Keratinocyte (primary cell): Measurements from ENCODE around the gene KCND2.

ENCODE experiments used
- CTCF ChIP-seq, 3 experiments: IDR thresholded peaks in 1 of 3; conservative IDR thresholded peaks in 1 of 3; optimal IDR thresholded peaks in 1 of 3; 2 replicates in 2 of 3; 3 replicates in 1 of 3; pipeline versions ENCODE3 to v1.5.1; 2011; ENCODE audit warnings: low read length in 3 of 3, mild to moderate bottlenecking in 3 of 3, moderate library complexity in 2 of 3, control low read depth in 1 of 3, inconsistent platforms in 1 of 3; ENCODE audit not compliant: insufficient read depth in 2 of 3; ENCODE audit errors: extremely low read depth in 1 of 3
- EZH2 ChIP-seq: IDR thresholded peaks from one replicate; pipeline ENCODE4 v1.6.1; 2012; ENCODE audit warnings: inconsistent platforms, mild to moderate bottlenecking, low read length, moderate library complexity

- TF ChIP-seq CTCF (optimal IDR thresholded peaks at IDR 0.05 in 1 of 3, IDR thresholded peaks at IDR 0.05 in 1 of 3, conservative IDR thresholded peaks at IDR 0.05 in 1 of 3; ENCODE audit: extremely low read depth in 1 of 3, insufficient read depth in 2 of 3, low read length in 3 of 3) (no peak), EZH2 (no peak)
These were observed 7.8 kb downstream of the KCND2 start for GRCh38 chr7:120280743-120281142.
